ENCODE data around the gene STX12.
"Not testable (repeated sequence)": the region's sequence is repeated elsewhere in the genome, so short reads cannot be mapped to it uniquely, and the experiment has no call there.

The STX12 gene

GRCh38 chr1:27868932-27869718 is 96.1 kb downstream of the STX12 start:
- peak; percentile 69 to 82 (median 81) for DNase-seq

- no peak for DNase-seq
Observed at GRCh38 chr1:27869719-27870085, 96.7 kb downstream of the STX12 start.

GRCh38 chr1:27871076-27871475 is 98.1 kb downstream of the STX12 start:
- not testable (repeated sequence) for DNase-seq

- peak; percentile 77 to 92 (median 86) for DNase-seq
Observed at GRCh38 chr1:27872059-27872801, 99.2 kb downstream of the STX12 start, which contains the start of gene THEMIS2. THEMIS2 (plus strand) TSS chr1:27872544; CDS start chr1:27872572, 28 bp downstream.

- peak; percentile 65 to 82 (median 79) for DNase-seq
Observed at GRCh38 chr1:27872802-27873551, 100.0 kb downstream of the STX12 start.

- peak; percentile 84 to 94 (median 91) for DNase-seq
Observed at GRCh38 chr1:27873671-27874384, 100.8 kb downstream of the STX12 start.
